CD4-positive, alpha-beta T cell treated with Interleukin-4 for 1 hour (primary cell): ENCODE measurements around the gene CLCN7.
A peak's percentile ranks its signal among the peaks of the same experiment; 100 is the strongest.

Source experiments
- DNase-seq, 2 donors: peaks; one replicate each; pipeline ENCODE4 v3.0.0-alpha.2; 2020 to 2022

The CLCN7 gene

DNA sequence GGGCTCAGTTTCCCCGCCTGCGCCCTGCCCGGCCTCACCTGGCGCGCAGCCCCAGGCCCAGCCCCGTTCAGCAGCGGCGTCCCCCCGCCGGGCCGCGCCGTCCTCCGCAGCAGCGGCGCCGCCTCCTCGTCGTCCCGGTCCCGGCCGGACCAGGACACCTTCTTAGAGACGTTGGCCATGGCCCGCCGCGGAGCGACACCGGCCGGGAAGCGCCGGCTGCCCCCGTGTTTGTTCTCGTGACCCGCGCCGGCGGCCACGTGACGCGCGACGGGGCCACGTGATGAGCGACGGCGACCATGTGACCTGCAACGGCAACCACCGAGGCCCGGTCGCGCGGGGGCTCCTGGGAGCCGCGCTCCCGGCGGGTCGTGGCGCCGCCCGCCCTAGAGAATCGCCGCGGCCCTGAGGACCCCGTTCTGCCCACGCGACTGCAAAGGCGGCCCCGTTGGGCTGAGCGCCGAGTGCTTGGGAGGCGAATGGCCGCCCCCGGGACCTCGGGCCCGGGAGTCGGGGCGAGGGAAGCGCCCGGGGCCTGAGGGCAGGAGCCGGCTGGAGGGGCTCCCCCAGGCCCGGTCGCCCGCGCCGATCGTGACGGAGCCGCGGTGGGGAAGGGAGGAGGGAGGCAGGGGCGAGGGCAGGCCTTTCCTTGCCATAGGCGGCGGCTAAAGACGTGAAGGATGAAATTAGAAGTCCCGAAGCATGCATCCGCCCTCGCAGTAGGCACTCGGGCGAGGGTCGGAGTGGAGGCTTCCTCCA lies at the start of gene CLCN7:
Gene CLCN7 (minus strand): TSS at position 233 of the 756 bp plus-strand sequence. CDS start 54 bp downstream, at position 179.
- DNase-seq = peak; percentile 84 to 85

DNA sequence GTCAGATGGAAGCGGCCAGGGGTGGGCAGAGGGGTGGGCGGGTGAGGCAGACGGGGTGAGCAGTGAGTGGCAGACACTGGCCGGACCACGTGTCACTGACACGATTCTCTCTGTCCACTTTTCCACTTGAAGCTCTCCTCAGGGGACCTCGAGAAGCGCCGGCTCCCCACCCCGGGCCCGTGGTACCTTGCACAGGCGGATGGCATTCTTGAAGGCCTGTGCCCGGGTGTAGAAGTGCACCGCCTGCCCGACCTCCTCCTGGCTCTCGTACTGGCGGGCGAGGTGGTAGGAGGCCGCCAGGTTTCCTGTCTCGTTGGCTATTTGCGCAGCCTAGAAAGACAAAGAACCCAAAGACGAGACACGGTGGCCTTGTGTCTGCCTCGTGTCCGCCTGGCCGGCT lies 49.5 kb upstream of the CLCN7 start:
- no peak for DNase-seq

GRCh38 chr16:1523581-1524245 lies 48.9 kb upstream of the CLCN7 start:
- DNase-seq = no peak

DNA sequence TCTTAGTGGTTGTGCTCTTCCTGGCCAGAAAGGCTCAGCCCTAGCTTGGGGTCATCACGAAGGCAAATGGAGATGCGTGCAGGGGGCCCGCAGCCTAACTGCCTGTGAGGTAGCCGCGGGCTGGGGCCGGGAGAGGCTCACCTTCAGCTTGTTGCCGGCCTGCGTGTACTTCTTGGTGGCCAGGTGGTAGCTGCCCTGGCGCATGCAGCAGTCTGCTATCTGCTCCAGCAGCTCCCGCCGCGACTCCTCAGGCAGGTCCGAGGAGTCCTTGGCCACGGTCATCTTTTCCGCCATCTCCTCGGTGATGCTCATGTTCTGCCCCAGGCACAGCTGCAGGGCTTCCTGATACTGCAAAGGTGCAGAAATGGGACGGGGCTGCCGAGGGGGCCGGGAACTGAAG lies 45.6 kb upstream of the CLCN7 start:
- no peak for DNase-seq

DNA sequence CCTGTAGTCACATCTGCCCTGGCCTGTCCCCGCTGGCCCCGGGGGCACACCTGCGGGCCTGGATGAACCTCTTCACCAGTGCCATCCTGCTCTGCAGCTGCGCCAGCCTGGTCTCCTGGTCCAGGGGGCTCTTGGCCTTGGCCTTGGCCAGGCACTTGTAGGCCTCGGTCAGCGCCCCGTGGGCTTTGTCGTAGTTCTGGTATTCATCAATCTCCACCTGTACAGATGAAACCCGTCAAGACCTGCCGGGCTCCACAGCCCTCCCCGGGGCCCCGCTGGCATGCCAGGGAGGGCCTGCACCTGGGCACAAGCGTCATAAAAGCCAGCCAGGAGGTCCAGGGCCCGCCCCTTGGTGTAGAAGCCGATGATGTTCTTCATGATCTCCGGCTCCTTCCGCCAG lies 45.0 kb upstream of the CLCN7 start:
- DNase-seq = no peak

- DNase-seq = no peak
Observed at GRCh38 chr16:1518626-1519135, 43.9 kb upstream of the CLCN7 start.

- DNase-seq = no peak
Observed at GRCh38 chr16:1514507-1514906, 39.7 kb upstream of the CLCN7 start.

- DNase-seq = no peak
Observed at GRCh38 chr16:1512774-1513173, 37.9 kb upstream of the CLCN7 start.

GRCh38 chr16:1511662-1512569 lies 37.1 kb upstream of the CLCN7 start:
- no peak for DNase-seq

DNA sequence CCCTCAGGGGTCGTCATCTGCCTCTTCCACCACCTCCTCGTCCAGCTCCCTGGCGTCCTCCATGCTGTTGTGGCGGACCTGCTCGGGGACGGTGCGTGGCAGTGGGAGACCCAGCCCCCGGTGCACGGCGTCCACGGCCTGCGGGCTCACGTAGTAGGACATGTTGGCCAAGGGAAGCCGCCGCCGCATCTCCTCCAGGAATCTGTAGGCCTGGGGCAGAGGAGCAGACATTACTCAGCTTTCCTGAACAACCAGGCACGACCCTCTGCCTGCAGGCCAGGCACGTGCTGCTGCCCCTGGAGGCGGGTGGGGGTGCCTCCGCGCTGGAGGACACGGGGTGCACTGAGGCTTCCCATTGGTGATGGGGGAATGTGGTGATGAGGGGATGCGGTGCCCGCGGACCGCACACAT lies 36.1 kb upstream of the CLCN7 start:
- no peak for DNase-seq

DNA sequence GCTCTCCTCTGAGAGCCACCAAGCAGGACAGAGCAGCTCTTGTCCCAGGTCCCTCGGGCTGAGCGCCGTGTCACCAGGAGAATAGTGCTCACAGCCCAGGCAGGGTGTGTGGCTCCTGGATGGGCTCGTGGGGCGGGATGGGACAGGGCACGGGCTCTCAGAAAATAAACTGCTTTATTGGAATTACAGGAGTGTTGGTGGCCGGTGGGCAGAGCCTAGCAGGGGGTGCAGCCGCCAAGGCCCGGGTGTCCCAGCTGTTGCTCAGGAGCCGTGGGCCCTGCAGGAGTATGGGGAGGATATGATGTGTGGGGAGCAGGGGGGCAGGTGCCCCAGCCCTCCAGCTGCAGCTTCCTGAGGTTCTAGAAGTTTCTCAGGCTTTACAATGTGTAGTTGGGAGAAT lies 35.4 kb upstream of the CLCN7 start:
- no peak for DNase-seq

GRCh38 chr16:1509307-1510221 lies 34.7 kb upstream of the CLCN7 start:
- DNase-seq = no peak

GRCh38 chr16:1508494-1509187 lies 33.8 kb upstream of the CLCN7 start:
- no peak for DNase-seq

- no peak for DNase-seq
Observed at GRCh38 chr16:1506494-1507213, 31.8 kb upstream of the CLCN7 start.

GRCh38 chr16:1505912-1506311 lies 31.1 kb upstream of the CLCN7 start:
- no peak for DNase-seq

- no peak for DNase-seq
Observed at GRCh38 chr16:1505073-1505844, 30.4 kb upstream of the CLCN7 start.

DNA sequence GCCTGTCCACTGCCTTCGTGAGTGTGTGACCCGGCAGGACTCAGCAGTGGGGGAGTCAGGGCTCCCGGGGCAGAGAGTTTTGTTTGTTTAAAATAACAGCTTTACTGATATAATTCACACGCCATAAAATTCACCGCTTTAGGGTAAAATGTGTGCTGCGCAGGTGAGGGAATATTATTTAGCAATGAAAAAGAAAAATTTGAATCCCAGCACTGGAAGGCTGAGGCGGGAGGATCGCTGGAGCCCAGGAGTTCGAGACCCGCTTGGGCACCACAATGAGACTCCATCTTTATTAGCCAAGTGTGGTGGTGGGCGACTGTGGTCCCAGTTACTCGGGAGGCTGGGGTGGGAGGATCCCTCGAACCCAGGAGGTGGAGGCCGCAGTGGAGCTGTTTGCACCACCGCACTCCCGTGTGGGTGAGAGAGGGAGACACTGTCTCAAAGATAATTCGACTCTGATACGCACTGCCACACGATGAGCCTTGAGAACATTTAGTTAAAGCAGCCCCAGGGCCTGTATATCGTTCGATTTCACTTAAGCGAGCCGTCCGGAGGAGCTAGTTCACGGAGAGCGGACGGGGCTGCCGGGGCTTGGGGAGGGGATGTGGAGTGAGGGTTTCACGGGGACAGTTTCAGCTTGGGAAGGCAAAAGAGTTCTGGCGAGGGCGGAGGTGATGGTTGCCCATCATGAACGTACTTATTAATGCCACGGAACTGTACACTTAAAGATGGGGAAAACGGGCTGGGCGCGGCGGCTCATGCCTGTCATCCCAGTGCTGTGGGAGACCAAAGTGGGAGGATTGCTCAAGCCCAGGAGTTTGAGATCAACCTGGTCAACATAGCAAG lies 28.5 kb upstream of the CLCN7 start:
- DNase-seq = no peak

DNA sequence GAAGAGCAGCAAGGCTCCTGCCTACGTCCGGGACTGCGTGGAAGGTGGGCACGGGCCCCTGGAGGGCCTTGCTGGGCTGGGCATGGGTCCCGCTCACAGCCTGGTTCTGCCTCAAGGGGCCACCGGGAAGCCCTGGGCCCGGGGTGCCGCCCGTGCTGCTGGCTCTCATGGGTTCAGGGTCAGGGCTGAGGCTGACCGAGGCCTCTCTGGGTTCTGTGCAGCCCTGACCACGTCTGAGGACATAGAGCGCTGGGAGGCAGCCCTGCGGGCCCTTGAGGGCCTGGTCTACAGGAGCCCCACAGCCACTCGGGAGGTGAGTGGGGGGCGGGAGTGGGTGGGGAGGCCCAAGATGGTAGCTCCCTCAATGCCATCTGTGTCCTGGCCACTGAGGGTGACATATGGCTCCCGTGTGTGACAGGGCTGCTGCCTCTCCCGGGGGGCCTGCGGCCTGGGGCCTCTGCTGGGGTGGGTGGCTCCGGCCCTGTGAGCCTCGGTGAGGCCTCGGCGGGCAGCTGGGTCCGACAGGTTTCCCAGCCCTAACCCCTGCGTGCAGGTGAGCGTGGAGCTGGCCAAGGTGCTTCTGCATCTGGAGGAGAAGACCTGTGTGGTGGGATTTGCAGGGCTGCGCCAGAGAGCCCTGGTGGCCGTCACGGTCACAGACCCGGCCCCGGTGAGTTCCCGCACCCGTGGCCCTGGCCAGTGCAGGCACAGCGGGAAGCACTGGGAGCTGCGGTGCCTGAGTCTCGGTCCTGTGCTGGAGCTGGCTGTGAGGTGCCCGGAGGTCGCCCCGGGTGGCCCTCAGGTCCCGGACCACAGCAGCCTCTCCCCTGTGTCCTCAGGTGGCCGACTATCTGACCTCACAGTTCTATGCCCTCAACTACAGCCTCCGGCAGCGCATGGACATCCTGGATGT lies 27.5 kb upstream of the CLCN7 start:
- DNase-seq = no peak
